Liver (tissue), 9 donors: ENCODE measurements around the gene RPS3. TPM values are rescaled to one million over a fixed set of nuclear protein-coding genes. Genes with fewer than 3 reads are reported as not detected.

ENCODE experiments used
- DNase-seq: peaks from one replicate; pipeline ENCODE4 v3.0.0-alpha.2; 2017; ENCODE audit warnings: low spot score
- H3K27ac ChIP-seq, 2 donors: one replicate each; pipeline ENCODE4 v1.7.0; 2013; ENCODE audit warnings: inconsistent platforms in 2 of 2, low read length in 2 of 2, control low read depth in 1 of 2, low read depth in 1 of 2, mild to moderate bottlenecking in 1 of 2
- H3K27me3 ChIP-seq, 4 donors: one replicate each; pipeline versions ENCODE4 v1.6.1 to v1.7.0; 2013; ENCODE audit warnings: low read length in 3 of 4, inconsistent platforms in 1 of 4, mild to moderate bottlenecking in 1 of 4, moderate library complexity in 1 of 4; ENCODE audit not compliant: control insufficient read depth in 4 of 4, insufficient read depth in 4 of 4
- H3K36me3 ChIP-seq, 4 donors: one replicate each; pipeline versions ENCODE4 v1.6.1 to v1.7.0; 2013; ENCODE audit warnings: low read length in 3 of 4, mild to moderate bottlenecking in 3 of 4, low read depth in 1 of 4, moderate library complexity in 1 of 4; ENCODE audit not compliant: control insufficient read depth in 4 of 4, insufficient read depth in 3 of 4
- H3K4me1 ChIP-seq, 4 donors: one replicate each; pipeline versions ENCODE4 v1.6.1 to v1.7.0; 2013; ENCODE audit warnings: low read length in 3 of 4, mild to moderate bottlenecking in 3 of 4, moderate library complexity in 1 of 4; ENCODE audit not compliant: control insufficient read depth in 4 of 4, insufficient read depth in 4 of 4
- H3K4me3 ChIP-seq, 3 donors: one replicate each; pipeline versions ENCODE4 v1.6.1 to v1.7.0; 2013; ENCODE audit warnings: low read length in 3 of 3, control low read depth in 1 of 3, low read depth in 1 of 3, mild to moderate bottlenecking in 1 of 3
- H3K9ac ChIP-seq, 2 donors: one replicate each; pipeline ENCODE4 v1.7.0; 2013; ENCODE audit warnings: low read length in 2 of 2, mild to moderate bottlenecking in 2 of 2, moderate library complexity in 2 of 2, control low read depth in 1 of 2, low read depth in 1 of 2
- H3K9me3 ChIP-seq, 4 donors: one replicate each; pipeline versions ENCODE4 v1.6.1 to v1.7.0; 2013; ENCODE audit warnings: low read length in 3 of 4; ENCODE audit not compliant: control insufficient read depth in 4 of 4
- CTCF ChIP-seq: fragments of 150-350 bp; IDR thresholded peaks from 2 replicates; pipeline ENCODE4 v1.5.1; 2017; ENCODE audit warnings: improper control_type of control experiment, low read depth, low read length; ENCODE audit not compliant: missing input control
- EGR1 ChIP-seq, 2 donors: IDR thresholded peaks; 2 replicates each; pipeline ENCODE4 v1.6.1; 2016 to 2018; ENCODE audit warnings: antibody characterized with exemption in 2 of 2, low read depth in 2 of 2
- FOXA1 ChIP-seq: IDR thresholded peaks from 2 replicates; pipeline ENCODE4 v1.6.1; 2016; ENCODE audit warnings: antibody characterized with exemption
- FOXA2 ChIP-seq: IDR thresholded peaks from 2 replicates; pipeline ENCODE4 v1.6.1; 2016; ENCODE audit warnings: antibody characterized with exemption
- GABPA ChIP-seq, 2 donors: IDR thresholded peaks in 1 of 2; conservative IDR thresholded peaks in 1 of 2; 2 replicates each; pipeline ENCODE4 v1.6.1; 2016; ENCODE audit warnings: antibody characterized with exemption in 2 of 2, mild to moderate bottlenecking in 1 of 2, moderate library complexity in 1 of 2
- HNF4A ChIP-seq, 2 donors: conservative IDR thresholded peaks; 2 replicates each; pipeline ENCODE4 v1.6.1; 2016; ENCODE audit warnings: antibody characterized with exemption in 2 of 2, mild to moderate bottlenecking in 2 of 2
- HNF4G ChIP-seq: IDR thresholded peaks from 2 replicates; pipeline ENCODE4 v1.6.1; 2016; ENCODE audit warnings: antibody characterized with exemption
- JUND ChIP-seq, 2 donors: IDR thresholded peaks; 2 replicates each; pipeline ENCODE4 v1.6.1; 2016; ENCODE audit warnings: antibody characterized with exemption in 2 of 2
- MAX ChIP-seq: IDR thresholded peaks from 2 replicates; pipeline ENCODE4 v1.6.1; 2016; ENCODE audit warnings: antibody characterized with exemption
- NR2F2 ChIP-seq: IDR thresholded peaks from 2 replicates; pipeline ENCODE4 v1.6.1; 2016; ENCODE audit warnings: antibody characterized with exemption
- RAD21 ChIP-seq, 2 donors: IDR thresholded peaks; 2 replicates each; pipeline ENCODE4 v1.6.1; 2016; ENCODE audit warnings: antibody characterized with exemption in 2 of 2, mild to moderate bottlenecking in 2 of 2
- RXRA ChIP-seq, 2 donors: IDR thresholded peaks; 2 replicates each; pipeline ENCODE4 v1.6.1; 2017 to 2018; ENCODE audit warnings: antibody characterized with exemption in 2 of 2, mild to moderate bottlenecking in 1 of 2
- SP1 ChIP-seq: IDR thresholded peaks from 2 replicates; pipeline ENCODE4 v1.6.1; 2018; ENCODE audit warnings: antibody characterized with exemption, mild to moderate bottlenecking
- TAF1 ChIP-seq: conservative IDR thresholded peaks from 2 replicates; pipeline ENCODE4 v1.6.1; 2016; ENCODE audit warnings: antibody characterized with exemption, mild to moderate bottlenecking
- YY1 ChIP-seq: IDR thresholded peaks from 2 replicates; pipeline ENCODE4 v1.6.1; 2016; ENCODE audit warnings: antibody characterized with exemption, mild to moderate bottlenecking
- WGBS: extraction: QIAGEN DNeasy Blood & Tissue Kit; methylation state at CpG from one replicate; pipeline ENCODE4 v1.1.7; 2013; 5-methylcytosine and 5-hydroxymethylcytosine counted together
- polyA plus RNA-seq, 2 donors: library from polyadenylated mRNA; stranded (reverse) in 1 of 2; unstranded in 1 of 2; fragments of 200-250 nt in 1 of 2; fragments of >200 nt in 1 of 2; fragmentation: Nextera tagmentation in 1 of 2; extraction: Ambion mirVana in 1 of 2; gene quantifications; one replicate each; pipeline versions ENCODE4 v1.2.1 to v1.2.3, GENCODE V29; 2013 to 2015
- total RNA-seq, 2 donors: library from RNA; depleted of rRNA; stranded (reverse); fragments of >200 nt; gene quantifications; one replicate each; pipeline ENCODE4 v1.2.3, GENCODE V29; 2014
- TF ChIP-seq, protein P1 (sequence below): IDR thresholded peaks from 2 replicates; pipeline ENCODE4 v1.6.1; 2016; ENCODE audit warnings: antibody characterized with exemption, mild to moderate bottlenecking
- TF ChIP-seq, protein P2 (sequence below): IDR thresholded peaks from 2 replicates; pipeline ENCODE4 v1.6.1; 2016; ENCODE audit warnings: antibody characterized with exemption
- TF ChIP-seq, protein P3 (sequence below): IDR thresholded peaks from 2 replicates; pipeline ENCODE4 v1.6.1; 2016; ENCODE audit warnings: antibody characterized with exemption
- donor health status: healthy.
- donor health status: healthy.
- donor health status: healthy.
- donor health status: healthy.
- donor health status: healthy.

The RPS3 gene
- total and polyA plus RNA-seq, 4 donors, result 289 to 1,115 (median 492) TPM

GRCh38 chr11:75425422-75425821 is 26.1 kb downstream of the RPS3 start:
- 84% methylated on average over 29 of the region's 29 CpGs for WGBS
- no peak for DNase-seq
- Histone ChIP-seq H3K27ac (no peak overlapping the region), H3K4me1 (peaks cover 5 to 25% (median 15%) of the 10 kb centered on the region in 4 donors), H3K9ac (no peak overlapping the region), H3K27me3 (peaks cover 0 to 7% (median 3%) of the 10 kb centered on the region in 4 donors), H3K4me3 (no peak overlapping the region), H3K9me3 (peaks cover 0 to 5% (median 1%) of the 10 kb centered on the region in 4 donors), H3K36me3 (no peaks in the 10 kb centered on the region)
- TF ChIP-seq CTCF (peak; percentile 7), JUND (IDR thresholded peaks at IDR 0.05) (no peak)

DNA sequence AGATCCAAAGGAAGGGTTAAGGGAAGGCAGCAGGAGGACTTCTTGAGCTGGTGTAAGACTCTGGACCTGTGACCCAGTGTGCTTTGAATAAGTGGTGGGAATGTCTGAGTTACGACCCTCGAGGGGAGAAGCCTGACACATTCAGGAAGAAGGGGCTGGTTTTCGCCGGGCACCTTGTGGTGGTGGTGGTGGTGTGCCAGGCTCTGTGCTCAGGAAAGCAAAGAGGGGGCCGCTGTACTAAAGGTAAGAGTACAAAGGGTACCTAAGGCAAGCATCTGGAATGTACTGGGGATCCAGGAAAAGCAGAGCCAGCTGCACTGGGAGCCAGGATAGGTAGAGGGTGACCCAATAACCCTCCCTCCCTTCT is 27.4 kb downstream of the RPS3 start:
- Histone ChIP-seq H3K27me3 (peaks cover 0 to 9% (median 4%) of the 10 kb centered on the region in 4 donors), H3K27ac (no peak overlapping the region), H3K9me3 (peaks cover 0 to 5% (median 1%) of the 10 kb centered on the region in 4 donors), H3K4me3 (no peak overlapping the region), H3K9ac (no peak overlapping the region), H3K36me3 (no peaks in the 10 kb centered on the region), H3K4me1 (peaks cover 8 to 29% (median 16%) of the 10 kb centered on the region in 4 donors)
- no peak for DNase-seq
- 92% methylated on average over 5 of the region's 5 CpGs for WGBS
- TF ChIP-seq MAX (no peak), NR2F2 (no peak), GABPA (IDR thresholded peaks at IDR 0.05 in 1 of 2, conservative IDR thresholded peaks at IDR 0.05 in 1 of 2) (no peak), HNF4G (no peak), FOXA1 (no peak), SP1 (no peak), CTCF (no peak), EGR1 (IDR thresholded peaks at IDR 0.05; ENCODE audit: low read depth in 2 of 2) (no peak), HNF4A (conservative IDR thresholded peaks at IDR 0.05) (no peak), YY1 (no peak), TAF1 (no peak), RAD21 (IDR thresholded peaks at IDR 0.05) (no peak), JUND (IDR thresholded peaks at IDR 0.05) (no peak), FOXA2 (no peak), RXRA (IDR thresholded peaks at IDR 0.05) (no peak)
- TF ChIP-seq, protein P1, sequence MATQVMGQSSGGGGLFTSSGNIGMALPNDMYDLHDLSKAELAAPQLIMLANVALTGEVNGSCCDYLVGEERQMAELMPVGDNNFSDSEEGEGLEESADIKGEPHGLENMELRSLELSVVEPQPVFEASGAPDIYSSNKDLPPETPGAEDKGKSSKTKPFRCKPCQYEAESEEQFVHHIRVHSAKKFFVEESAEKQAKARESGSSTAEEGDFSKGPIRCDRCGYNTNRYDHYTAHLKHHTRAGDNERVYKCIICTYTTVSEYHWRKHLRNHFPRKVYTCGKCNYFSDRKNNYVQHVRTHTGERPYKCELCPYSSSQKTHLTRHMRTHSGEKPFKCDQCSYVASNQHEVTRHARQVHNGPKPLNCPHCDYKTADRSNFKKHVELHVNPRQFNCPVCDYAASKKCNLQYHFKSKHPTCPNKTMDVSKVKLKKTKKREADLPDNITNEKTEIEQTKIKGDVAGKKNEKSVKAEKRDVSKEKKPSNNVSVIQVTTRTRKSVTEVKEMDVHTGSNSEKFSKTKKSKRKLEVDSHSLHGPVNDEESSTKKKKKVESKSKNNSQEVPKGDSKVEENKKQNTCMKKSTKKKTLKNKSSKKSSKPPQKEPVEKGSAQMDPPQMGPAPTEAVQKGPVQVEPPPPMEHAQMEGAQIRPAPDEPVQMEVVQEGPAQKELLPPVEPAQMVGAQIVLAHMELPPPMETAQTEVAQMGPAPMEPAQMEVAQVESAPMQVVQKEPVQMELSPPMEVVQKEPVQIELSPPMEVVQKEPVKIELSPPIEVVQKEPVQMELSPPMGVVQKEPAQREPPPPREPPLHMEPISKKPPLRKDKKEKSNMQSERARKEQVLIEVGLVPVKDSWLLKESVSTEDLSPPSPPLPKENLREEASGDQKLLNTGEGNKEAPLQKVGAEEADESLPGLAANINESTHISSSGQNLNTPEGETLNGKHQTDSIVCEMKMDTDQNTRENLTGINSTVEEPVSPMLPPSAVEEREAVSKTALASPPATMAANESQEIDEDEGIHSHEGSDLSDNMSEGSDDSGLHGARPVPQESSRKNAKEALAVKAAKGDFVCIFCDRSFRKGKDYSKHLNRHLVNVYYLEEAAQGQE, result no peak
- TF ChIP-seq, protein P2, sequence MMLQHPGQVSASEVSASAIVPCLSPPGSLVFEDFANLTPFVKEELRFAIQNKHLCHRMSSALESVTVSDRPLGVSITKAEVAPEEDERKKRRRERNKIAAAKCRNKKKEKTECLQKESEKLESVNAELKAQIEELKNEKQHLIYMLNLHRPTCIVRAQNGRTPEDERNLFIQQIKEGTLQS, result no peak
- TF ChIP-seq, protein P3, sequence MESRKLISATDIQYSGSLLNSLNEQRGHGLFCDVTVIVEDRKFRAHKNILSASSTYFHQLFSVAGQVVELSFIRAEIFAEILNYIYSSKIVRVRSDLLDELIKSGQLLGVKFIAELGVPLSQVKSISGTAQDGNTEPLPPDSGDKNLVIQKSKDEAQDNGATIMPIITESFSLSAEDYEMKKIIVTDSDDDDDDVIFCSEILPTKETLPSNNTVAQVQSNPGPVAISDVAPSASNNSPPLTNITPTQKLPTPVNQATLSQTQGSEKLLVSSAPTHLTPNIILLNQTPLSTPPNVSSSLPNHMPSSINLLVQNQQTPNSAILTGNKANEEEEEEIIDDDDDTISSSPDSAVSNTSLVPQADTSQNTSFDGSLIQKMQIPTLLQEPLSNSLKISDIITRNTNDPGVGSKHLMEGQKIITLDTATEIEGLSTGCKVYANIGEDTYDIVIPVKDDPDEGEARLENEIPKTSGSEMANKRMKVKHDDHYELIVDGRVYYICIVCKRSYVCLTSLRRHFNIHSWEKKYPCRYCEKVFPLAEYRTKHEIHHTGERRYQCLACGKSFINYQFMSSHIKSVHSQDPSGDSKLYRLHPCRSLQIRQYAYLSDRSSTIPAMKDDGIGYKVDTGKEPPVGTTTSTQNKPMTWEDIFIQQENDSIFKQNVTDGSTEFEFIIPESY, result no peak
